Measurements from ENCODE around the gene CDH10. TPM values are rescaled to one million over a fixed set of nuclear protein-coding genes. Genes with fewer than 3 reads are reported as not detected.

CDH10 gene
- total and polyA plus RNA-seq, 2 donors (not counting 3 experiments of a cell fraction or from before 2014, with no cell fraction given) = 0.07 TPM; not detected in 1

DNA sequence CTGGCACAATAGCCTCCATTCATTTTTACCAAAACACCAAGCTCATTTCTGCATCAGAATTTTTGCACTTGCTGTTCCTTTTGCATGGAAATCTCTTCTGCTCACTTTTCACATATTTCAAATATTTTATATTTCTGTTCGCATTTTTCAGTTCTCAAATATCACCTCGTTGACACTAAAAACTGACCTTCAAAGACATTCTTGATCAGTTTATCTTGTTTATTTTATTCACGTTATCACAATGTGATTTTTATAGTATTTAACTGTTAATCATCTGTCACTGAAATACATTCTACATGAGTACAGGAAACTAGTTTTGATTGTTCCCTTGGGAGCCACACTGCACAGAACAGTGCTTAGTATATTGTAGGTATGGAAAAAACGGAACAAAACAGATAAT is 29.6 kb downstream of the CDH10 start:
- Histone ChIP-seq H3K4me2 (ENCODE audit: insufficient read depth, low read length) (no peak overlapping the region), H3K4me1 (ENCODE audit: control insufficient read depth, extremely low read depth, insufficient read depth, low read length) (no peaks in the 10 kb centered on the region), H3K79me2 (ENCODE audit: control insufficient read depth, insufficient read depth, low read length) (no peaks in the 10 kb centered on the region), H3K27ac (ENCODE audit: insufficient read depth, low read depth, low read length) (no peak overlapping the region), H3K27me3 (ENCODE audit: control insufficient read depth in 2 of 2, insufficient read depth in 2 of 2, low read length in 2 of 2) (no peaks in the 10 kb centered on the region), H3K9ac (replicated peaks; ENCODE audit: extremely low read depth, insufficient read depth, low read length) (no peak overlapping the region), H3K4me3 (replicated peaks in 1 of 3; ENCODE audit: insufficient read depth in 1 of 3, low read depth in 1 of 3, low read length in 3 of 3) (no peak overlapping the region), H4K20me1 (replicated peaks; ENCODE audit: control insufficient read depth, extremely low read depth, insufficient read depth, low read length) (no peaks in the 10 kb centered on the region), H3K9me1 (replicated peaks; ENCODE audit: control insufficient read depth, extremely low read depth, insufficient read depth, low read length) (no peaks in the 10 kb centered on the region), H3K36me3 (ENCODE audit: control insufficient read depth in 2 of 2, extremely low read depth in 1 of 2, insufficient read depth in 2 of 2, low read length in 2 of 2) (no peaks in the 10 kb centered on the region), H2AFZ (ENCODE audit: low read depth, low read length) (no peak overlapping the region), H3K9me3 (replicated peaks; ENCODE audit: control insufficient read depth, insufficient read depth, low read length) (peaks cover 6% of the 10 kb centered on the region)
- dilution Hi-C loops (cut with MboI; ENCODE audit: extremely low pct_ligation_motif_present, low sequenced_read_pairs) (no loop called here), intact Hi-C loops (cut with micrococcal nuclease) (no loop called here)
- ChIA-PET CTCF (no interaction called here), POLR2A (no interaction called here)
- DNase-seq (ENCODE audit: low read depth, low spot score) (no peak), FAIRE-seq (no peak)
- TF ChIP-seq MYC (IDR thresholded peaks at IDR 0.05; ENCODE audit: low read depth, low read length) (no peak), FOS (IDR thresholded peaks at IDR 0.05; ENCODE audit: borderline replicate concordance, insufficient read depth, low read length) (no peak), EZH2 (IDR thresholded peaks at IDR 0.05; ENCODE audit: borderline replicate concordance, low read depth, low read length, severe bottlenecking) (no peak), POLR2A (IDR thresholded peaks at IDR 0.05; ENCODE audit: low read depth, low read length) (no peak), POLR2AphosphoS5 (IDR thresholded peaks at IDR 0.05; ENCODE audit: insufficient read depth, low read depth, low read length) (no peak), GATA2 (IDR thresholded peaks at IDR 0.05; ENCODE audit: insufficient read depth, insufficient read length, low read depth, low read length) (no peak), JUN (IDR thresholded peaks at IDR 0.05; ENCODE audit: borderline replicate concordance, insufficient read depth, insufficient read length, low read depth) (no peak)
- TF ChIP-seq, protein P1, sequence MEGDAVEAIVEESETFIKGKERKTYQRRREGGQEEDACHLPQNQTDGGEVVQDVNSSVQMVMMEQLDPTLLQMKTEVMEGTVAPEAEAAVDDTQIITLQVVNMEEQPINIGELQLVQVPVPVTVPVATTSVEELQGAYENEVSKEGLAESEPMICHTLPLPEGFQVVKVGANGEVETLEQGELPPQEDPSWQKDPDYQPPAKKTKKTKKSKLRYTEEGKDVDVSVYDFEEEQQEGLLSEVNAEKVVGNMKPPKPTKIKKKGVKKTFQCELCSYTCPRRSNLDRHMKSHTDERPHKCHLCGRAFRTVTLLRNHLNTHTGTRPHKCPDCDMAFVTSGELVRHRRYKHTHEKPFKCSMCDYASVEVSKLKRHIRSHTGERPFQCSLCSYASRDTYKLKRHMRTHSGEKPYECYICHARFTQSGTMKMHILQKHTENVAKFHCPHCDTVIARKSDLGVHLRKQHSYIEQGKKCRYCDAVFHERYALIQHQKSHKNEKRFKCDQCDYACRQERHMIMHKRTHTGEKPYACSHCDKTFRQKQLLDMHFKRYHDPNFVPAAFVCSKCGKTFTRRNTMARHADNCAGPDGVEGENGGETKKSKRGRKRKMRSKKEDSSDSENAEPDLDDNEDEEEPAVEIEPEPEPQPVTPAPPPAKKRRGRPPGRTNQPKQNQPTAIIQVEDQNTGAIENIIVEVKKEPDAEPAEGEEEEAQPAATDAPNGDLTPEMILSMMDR (IDR thresholded peaks at IDR 0.05; ENCODE audit: extremely low read depth in 1 of 2, insufficient read depth in 1 of 2, low read depth in 1 of 2, low read length in 2 of 2) = no peak
- TF ChIP-seq, protein P2, sequence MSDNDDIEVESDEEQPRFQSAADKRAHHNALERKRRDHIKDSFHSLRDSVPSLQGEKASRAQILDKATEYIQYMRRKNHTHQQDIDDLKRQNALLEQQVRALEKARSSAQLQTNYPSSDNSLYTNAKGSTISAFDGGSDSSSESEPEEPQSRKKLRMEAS (IDR thresholded peaks at IDR 0.05; ENCODE audit: insufficient read depth, insufficient read length) = no peak
- no TSS peak for BruUV-seq (replicated peaks)
